OCI-LY3 (cell line): Measurements from ENCODE around the gene KCNN3.

Experiments used
- CTCF ChIP-seq: fragments of 200-600, 300-600 bp; sonication (generic); IDR thresholded peaks from 2 replicates; pipeline ENCODE4 v1.5.1; 2014; ENCODE audit warnings: antibody characterized with exemption, low read length, low read depth
- EZH2phosphoT487 ChIP-seq: fragments of 200-600 bp; shearing (Covaris generic); IDR thresholded peaks from 2 replicates; pipeline ENCODE4 v1.6.1; 2018; ENCODE audit warnings: antibody characterized with exemption, mixed run types, low read depth

DNA sequence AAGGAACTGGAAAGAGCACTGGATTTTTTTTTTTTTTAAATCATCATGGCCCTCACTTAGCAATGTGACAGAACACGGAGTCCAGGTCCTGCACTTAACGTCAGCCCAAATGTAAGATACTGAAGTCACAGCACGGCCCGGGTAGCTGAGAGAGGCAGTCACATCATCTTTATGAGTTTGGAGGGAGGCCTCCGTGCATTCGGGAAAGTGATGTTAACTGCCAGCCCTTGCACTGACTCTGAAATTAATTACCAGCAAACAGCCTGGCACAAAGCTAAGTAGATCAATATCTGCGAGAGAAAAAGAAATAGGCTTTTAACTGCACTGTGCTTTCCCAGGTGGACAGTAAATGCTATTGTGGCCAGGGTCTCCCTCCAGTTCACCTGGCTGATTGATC lies 152.6 kb downstream of the KCNN3 start:
- TF ChIP-seq CTCF (no peak), EZH2phosphoT487 (no peak)
